DND-41 (cell line): Measurements from ENCODE around the gene CCL4.

ENCODE experiments used
- EZH2 ChIP-seq: IDR thresholded peaks from 3 replicates; pipeline ENCODE4 v1.6.1; 2012; ENCODE audit warnings: borderline replicate concordance, low read depth, mild to moderate bottlenecking, moderate library complexity, low read length, inconsistent platforms; ENCODE audit not compliant: severe bottlenecking
- TF ChIP-seq, protein P1 (sequence below): IDR thresholded peaks from 2 replicates; pipeline ENCODE4 v1.5.1; 2012; ENCODE audit warnings: borderline replicate concordance, low read length, moderate library complexity, mild to moderate bottlenecking; ENCODE audit not compliant: poor library complexity, severe bottlenecking; ENCODE audit errors: extremely low read depth

DNA sequence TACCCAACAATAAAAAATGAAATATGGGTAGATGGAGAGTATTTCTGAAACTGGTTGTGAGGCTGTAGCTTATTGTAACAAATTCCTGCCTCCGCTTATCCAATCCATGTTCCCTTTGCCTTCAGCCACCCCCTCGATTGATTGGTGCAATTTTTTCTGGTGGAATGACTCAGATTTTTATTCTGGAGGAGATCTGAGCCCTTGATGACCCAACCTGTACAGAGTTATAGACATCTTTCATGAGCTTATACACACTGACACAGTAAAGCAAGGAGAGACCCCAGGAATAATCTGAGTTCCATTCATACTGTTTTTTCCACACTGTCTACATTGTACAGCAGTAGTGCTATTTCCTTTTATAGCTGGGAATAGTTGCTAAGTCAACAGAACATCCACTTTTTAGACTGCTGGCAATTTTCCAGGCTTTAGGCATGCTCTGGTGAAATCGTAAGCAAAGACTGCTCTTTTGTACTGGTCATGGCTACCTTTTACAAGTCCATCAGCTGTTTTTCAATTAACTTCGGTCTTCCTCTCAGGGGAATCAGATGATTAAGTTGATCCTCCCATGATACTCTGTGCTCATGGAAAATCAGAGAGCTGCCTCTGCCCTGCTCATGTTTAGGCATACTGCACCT lies 30.1 kb downstream of the CCL4 start:
- TF ChIP-seq, protein P1, sequence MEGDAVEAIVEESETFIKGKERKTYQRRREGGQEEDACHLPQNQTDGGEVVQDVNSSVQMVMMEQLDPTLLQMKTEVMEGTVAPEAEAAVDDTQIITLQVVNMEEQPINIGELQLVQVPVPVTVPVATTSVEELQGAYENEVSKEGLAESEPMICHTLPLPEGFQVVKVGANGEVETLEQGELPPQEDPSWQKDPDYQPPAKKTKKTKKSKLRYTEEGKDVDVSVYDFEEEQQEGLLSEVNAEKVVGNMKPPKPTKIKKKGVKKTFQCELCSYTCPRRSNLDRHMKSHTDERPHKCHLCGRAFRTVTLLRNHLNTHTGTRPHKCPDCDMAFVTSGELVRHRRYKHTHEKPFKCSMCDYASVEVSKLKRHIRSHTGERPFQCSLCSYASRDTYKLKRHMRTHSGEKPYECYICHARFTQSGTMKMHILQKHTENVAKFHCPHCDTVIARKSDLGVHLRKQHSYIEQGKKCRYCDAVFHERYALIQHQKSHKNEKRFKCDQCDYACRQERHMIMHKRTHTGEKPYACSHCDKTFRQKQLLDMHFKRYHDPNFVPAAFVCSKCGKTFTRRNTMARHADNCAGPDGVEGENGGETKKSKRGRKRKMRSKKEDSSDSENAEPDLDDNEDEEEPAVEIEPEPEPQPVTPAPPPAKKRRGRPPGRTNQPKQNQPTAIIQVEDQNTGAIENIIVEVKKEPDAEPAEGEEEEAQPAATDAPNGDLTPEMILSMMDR, result no peak
- TF ChIP-seq EZH2, result no peak
